Dermis microvascular lymphatic vessel endothelial cell (primary cell): Measurements from ENCODE around the gene DENND1A. TPM values are rescaled to one million over a fixed set of nuclear protein-coding genes. Genes with fewer than 3 reads are reported as not detected.

Experiments
- DNase-seq, 2 donors: peaks; one replicate each; pipeline versions ENCODE4 v3.0.0 to v3.0.0-alpha.2; 2010; ENCODE audit warnings: low read depth in 2 of 2
- total RNA-seq: library from RNA; depleted of rRNA; stranded (reverse); fragments of >200 nt; gene quantifications from 2 replicates; pipeline ENCODE4 v1.2.1, GENCODE V29; 2014

Gene DENND1A
- total RNA-seq, 1 donor from 2014 or later: 7.1 TPM

- no peak for DNase-seq
These were observed 554.3 kb downstream of the DENND1A start for GRCh38 chr9:123375469-123376132.

GRCh38 chr9:123373946-123374345, 556.0 kb downstream of the DENND1A start:
- DNase-seq: no peak

- DNase-seq: no peak
These were observed 556.4 kb downstream of the DENND1A start for GRCh38 chr9:123373447-123373923.

- DNase-seq: no peak
These were observed 557.0 kb downstream of the DENND1A start for GRCh38 chr9:123372766-123373446.

- DNase-seq: no peak
These were observed 557.9 kb downstream of the DENND1A start for GRCh38 chr9:123371805-123372590.

GRCh38 chr9:123371228-123371584, 558.7 kb downstream of the DENND1A start:
- DNase-seq: no peak

- no peak for DNase-seq
These were observed 559.2 kb downstream of the DENND1A start for GRCh38 chr9:123370526-123371227.

GRCh38 chr9:123370108-123370507, 559.8 kb downstream of the DENND1A start:
- DNase-seq: no peak

- no peak for DNase-seq
These were observed 560.6 kb downstream of the DENND1A start for GRCh38 chr9:123369296-123369695.

- no peak for DNase-seq
These were observed 561.3 kb downstream of the DENND1A start for GRCh38 chr9:123368536-123369153.

GRCh38 chr9:123368023-123368422, 561.9 kb downstream of the DENND1A start:
- DNase-seq: no peak

- no peak for DNase-seq
These were observed 563.9 kb downstream of the DENND1A start for GRCh38 chr9:123365881-123366528.

- DNase-seq: no peak
These were observed 564.5 kb downstream of the DENND1A start for GRCh38 chr9:123365287-123365880.

GRCh38 chr9:123364241-123364824, 565.6 kb downstream of the DENND1A start:
- peak; percentile 29 to 35 for DNase-seq

- no peak for DNase-seq
These were observed 567.1 kb downstream of the DENND1A start for GRCh38 chr9:123362856-123363255.

GRCh38 chr9:123361731-123362510, 568.0 kb downstream of the DENND1A start:
- DNase-seq: no peak

GRCh38 chr9:123361086-123361730, 568.7 kb downstream of the DENND1A start:
- DNase-seq: no peak
